ENCODE measurements around the gene ANAPC16.
"Not testable (repeated sequence)": the region's sequence is repeated elsewhere in the genome, so short reads cannot be mapped to it uniquely, and the experiment has no call there.

GRCh38 chr10:72211832-72212231 lies 4.0 kb upstream of the ANAPC16 start:
- not testable (repeated sequence) for TF ChIP-seq PATZ1 (CRISPR knock-in tag; IDR thresholded peaks at IDR 0.05; ENCODE audit: borderline replicate concordance); RARB (CRISPR knock-in tag; IDR thresholded peaks at IDR 0.05); GLIS3 (CRISPR knock-in tag; IDR thresholded peaks at IDR 0.05); ZFP30 (CRISPR knock-in tag; IDR thresholded peaks at IDR 0.05); ISL1 (CRISPR knock-in tag; IDR thresholded peaks at IDR 0.05); PPARA (CRISPR knock-in tag; IDR thresholded peaks at IDR 0.05; ENCODE audit: borderline replicate concordance); TOX (CRISPR knock-in tag; IDR thresholded peaks at IDR 0.05; ENCODE audit: borderline replicate concordance); ZFP3 (CRISPR knock-in tag; IDR thresholded peaks at IDR 0.05); ZNF8 (CRISPR knock-in tag; IDR thresholded peaks at IDR 0.05); ARNTL (CRISPR knock-in tag; IDR thresholded peaks at IDR 0.05; ENCODE audit: borderline replicate concordance, low read depth); OSR1 (CRISPR knock-in tag; IDR thresholded peaks at IDR 0.05); TSHZ2 (CRISPR knock-in tag; IDR thresholded peaks at IDR 0.05)
- TF ChIP-seq, protein P1, sequence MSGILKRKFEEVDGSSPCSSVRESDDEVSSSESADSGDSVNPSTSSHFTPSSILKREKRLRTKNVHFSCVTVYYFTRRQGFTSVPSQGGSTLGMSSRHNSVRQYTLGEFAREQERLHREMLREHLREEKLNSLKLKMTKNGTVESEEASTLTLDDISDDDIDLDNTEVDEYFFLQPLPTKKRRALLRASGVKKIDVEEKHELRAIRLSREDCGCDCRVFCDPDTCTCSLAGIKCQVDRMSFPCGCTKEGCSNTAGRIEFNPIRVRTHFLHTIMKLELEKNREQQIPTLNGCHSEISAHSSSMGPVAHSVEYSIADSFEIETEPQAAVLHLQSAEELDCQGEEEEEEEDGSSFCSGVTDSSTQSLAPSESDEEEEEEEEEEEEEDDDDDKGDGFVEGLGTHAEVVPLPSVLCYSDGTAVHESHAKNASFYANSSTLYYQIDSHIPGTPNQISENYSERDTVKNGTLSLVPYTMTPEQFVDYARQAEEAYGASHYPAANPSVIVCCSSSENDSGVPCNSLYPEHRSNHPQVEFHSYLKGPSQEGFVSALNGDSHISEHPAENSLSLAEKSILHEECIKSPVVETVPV (CRISPR knock-in tag; IDR thresholded peaks at IDR 0.05), result not testable (repeated sequence)
- TF ChIP-seq, protein P2, sequence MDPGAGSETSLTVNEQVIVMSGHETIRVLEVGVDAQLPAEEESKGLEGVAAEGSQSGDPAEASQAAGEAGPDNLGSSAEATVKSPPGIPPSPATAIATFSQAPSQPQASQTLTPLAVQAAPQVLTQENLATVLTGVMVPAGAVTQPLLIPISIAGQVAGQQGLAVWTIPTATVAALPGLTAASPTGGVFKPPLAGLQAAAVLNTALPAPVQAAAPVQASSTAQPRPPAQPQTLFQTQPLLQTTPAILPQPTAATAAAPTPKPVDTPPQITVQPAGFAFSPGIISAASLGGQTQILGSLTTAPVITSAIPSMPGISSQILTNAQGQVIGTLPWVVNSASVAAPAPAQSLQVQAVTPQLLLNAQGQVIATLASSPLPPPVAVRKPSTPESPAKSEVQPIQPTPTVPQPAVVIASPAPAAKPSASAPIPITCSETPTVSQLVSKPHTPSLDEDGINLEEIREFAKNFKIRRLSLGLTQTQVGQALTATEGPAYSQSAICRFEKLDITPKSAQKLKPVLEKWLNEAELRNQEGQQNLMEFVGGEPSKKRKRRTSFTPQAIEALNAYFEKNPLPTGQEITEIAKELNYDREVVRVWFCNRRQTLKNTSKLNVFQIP (CRISPR knock-in tag; IDR thresholded peaks at IDR 0.05; ENCODE audit: borderline replicate concordance, low read depth), result not testable (repeated sequence)

Data from SK-N-SH treated with all-trans-retinoic acid at 6 μM for 48 hours (cell line).